ENCODE data around the gene NPEPL1.

NPEPL1 gene

GRCh38 chr20:58760856-58761255 lies 68.3 kb downstream of the NPEPL1 start:
- TF ChIP-seq POLR2AphosphoS5 (IDR thresholded peaks at IDR 0.05; ENCODE audit: low read depth, low read length), result no peak
- no peak for TF ChIP-seq FOXP2 (optimal IDR thresholded peaks at IDR 0.05; ENCODE audit: borderline replicate concordance, extremely low read depth, extremely low read length, insufficient read depth)
- TF ChIP-seq SIN3A (IDR thresholded peaks at IDR 0.05; ENCODE audit: borderline replicate concordance, insufficient read depth, low read length), result no peak
- TF ChIP-seq TAF1 (IDR thresholded peaks at IDR 0.05; ENCODE audit: borderline replicate concordance, insufficient read depth, low read length), result no peak
- TF ChIP-seq REST (IDR thresholded peaks at IDR 0.05; ENCODE audit: insufficient read depth in 1 of 2, low read depth in 2 of 2, low read length in 2 of 2), result no peak

- TF ChIP-seq SIN3A (IDR thresholded peaks at IDR 0.05; ENCODE audit: borderline replicate concordance, insufficient read depth, low read length) (no peak), REST (IDR thresholded peaks at IDR 0.05; ENCODE audit: insufficient read depth in 1 of 2, low read depth in 2 of 2, low read length in 2 of 2) (no peak), FOXP2 (optimal IDR thresholded peaks at IDR 0.05; ENCODE audit: borderline replicate concordance, extremely low read depth, extremely low read length, insufficient read depth) (no peak), TAF1 (IDR thresholded peaks at IDR 0.05; ENCODE audit: borderline replicate concordance, insufficient read depth, low read length) (no peak), POLR2AphosphoS5 (IDR thresholded peaks at IDR 0.05; ENCODE audit: low read depth, low read length) (no peak)
Measured at GRCh38 chr20:58762120-58762519, 69.5 kb downstream of the NPEPL1 start.

GRCh38 chr20:58763076-58763475 lies 70.5 kb downstream of the NPEPL1 start:
- TF ChIP-seq REST (IDR thresholded peaks at IDR 0.05; ENCODE audit: insufficient read depth in 1 of 2, low read depth in 2 of 2, low read length in 2 of 2) (no peak), FOXP2 (optimal IDR thresholded peaks at IDR 0.05; ENCODE audit: borderline replicate concordance, extremely low read depth, extremely low read length, insufficient read depth) (no peak), SIN3A (IDR thresholded peaks at IDR 0.05; ENCODE audit: borderline replicate concordance, insufficient read depth, low read length) (no peak), POLR2AphosphoS5 (IDR thresholded peaks at IDR 0.05; ENCODE audit: low read depth, low read length) (no peak), TAF1 (IDR thresholded peaks at IDR 0.05; ENCODE audit: borderline replicate concordance, insufficient read depth, low read length) (no peak)

Measured in PFSK-1 (cell line).